Stimulated activated CD4-positive, alpha-beta T cell treated with anti-CD3 and anti-CD28 coated beads, Interleukin-4, amount 100 ng/mL, for 1 hour (primary cell): ENCODE measurements around the gene TAF4B.
"Not testable (repeated sequence)": the region's sequence is repeated elsewhere in the genome, so short reads cannot be mapped to it uniquely, and the experiment has no call there.

Source experiments
- DNase-seq: peaks from one replicate; pipeline ENCODE4 v3.0.0-alpha.2; 2020

The TAF4B gene

GRCh38 chr18:26237363-26237762 is 11.1 kb downstream of the TAF4B start:
- not testable (repeated sequence) for DNase-seq

- not testable (repeated sequence) for DNase-seq
Observed at GRCh38 chr18:26238718-26239117, 12.5 kb downstream of the TAF4B start.

- DNase-seq, result not testable (repeated sequence)
Observed at GRCh38 chr18:26242392-26242791, 16.1 kb downstream of the TAF4B start.

- not testable (repeated sequence) for DNase-seq
Observed at GRCh38 chr18:26245434-26245833, 19.2 kb downstream of the TAF4B start.

GRCh38 chr18:26252411-26252810 is 26.2 kb downstream of the TAF4B start:
- no peak for DNase-seq

GRCh38 chr18:26254808-26255207 is 28.6 kb downstream of the TAF4B start:
- DNase-seq, result not testable (repeated sequence)

GRCh38 chr18:26255695-26256622 is 29.7 kb downstream of the TAF4B start:
- no peak for DNase-seq

GRCh38 chr18:26258711-26259110 is 32.5 kb downstream of the TAF4B start:
- DNase-seq, result no peak

GRCh38 chr18:26259416-26259815 is 33.2 kb downstream of the TAF4B start:
- DNase-seq, result not testable (repeated sequence)

- no peak for DNase-seq
Observed at GRCh38 chr18:26262156-26262555, 35.9 kb downstream of the TAF4B start.

GRCh38 chr18:26267357-26267930 is 41.2 kb downstream of the TAF4B start:
- DNase-seq, result no peak

GRCh38 chr18:26268454-26268853 is 42.2 kb downstream of the TAF4B start:
- no peak for DNase-seq

- DNase-seq, result no peak
Observed at GRCh38 chr18:26271917-26272549, 45.8 kb downstream of the TAF4B start.

- DNase-seq, result no peak
Observed at GRCh38 chr18:26277374-26277773, 51.1 kb downstream of the TAF4B start.

- DNase-seq, result no peak
Observed at GRCh38 chr18:26279428-26279827, 53.2 kb downstream of the TAF4B start.

GRCh38 chr18:26286008-26286407 is 59.8 kb downstream of the TAF4B start:
- DNase-seq, result no peak

- no peak for DNase-seq
Observed at GRCh38 chr18:26287644-26288043, 61.4 kb downstream of the TAF4B start.

GRCh38 chr18:26290385-26290784 is 64.1 kb downstream of the TAF4B start:
- DNase-seq, result no peak

- DNase-seq, result no peak
Observed at GRCh38 chr18:26293982-26294381, 67.7 kb downstream of the TAF4B start.

GRCh38 chr18:26298107-26298506 is 71.9 kb downstream of the TAF4B start:
- DNase-seq, result no peak

- DNase-seq, result no peak
Observed at GRCh38 chr18:26301681-26302080, 75.4 kb downstream of the TAF4B start.

GRCh38 chr18:26303222-26303621 is 77.0 kb downstream of the TAF4B start:
- DNase-seq, result not testable (repeated sequence)

GRCh38 chr18:26304511-26304910 is 78.3 kb downstream of the TAF4B start:
- no peak for DNase-seq
